AG04449 (cell line): ENCODE measurements around the gene CNTN5.

Source experiments
- CTCF ChIA-PET: fragments of 350-600 bp; formaldehyde crosslinking; extraction: SDS; loops from one replicate; lab custom pipeline; 2021; ENCODE audit warnings: antibody characterized with exemption; lab: Yijun Ruan, JAX
- POLR2A ChIA-PET: fragments of 400-600, 350-600 bp; formaldehyde crosslinking; extraction: SDS; loops from one replicate; lab custom pipeline; 2020; ENCODE audit warnings: antibody characterized with exemption, inconsistent platforms; lab: Yijun Ruan, JAX
- DNase-seq: peaks from one replicate; pipeline ENCODE4 v3.0.0-alpha.2; 2010; ENCODE audit warnings: low read depth, low spot score
- H3K4me3 ChIP-seq: 2 replicates; pipeline ENCODE4 v1.5.1; 2011; ENCODE audit warnings: low read depth, mild to moderate bottlenecking, control low read depth, low read length
- TF ChIP-seq, protein P1 (sequence below): IDR thresholded peaks from one replicate; pipeline ENCODE4 v1.5.1; 2011; ENCODE audit warnings: mild to moderate bottlenecking, moderate library complexity, low read length, control low read depth, inconsistent platforms; ENCODE audit not compliant: insufficient read depth; ENCODE audit errors: missing control alignments

Gene CNTN5

DNA sequence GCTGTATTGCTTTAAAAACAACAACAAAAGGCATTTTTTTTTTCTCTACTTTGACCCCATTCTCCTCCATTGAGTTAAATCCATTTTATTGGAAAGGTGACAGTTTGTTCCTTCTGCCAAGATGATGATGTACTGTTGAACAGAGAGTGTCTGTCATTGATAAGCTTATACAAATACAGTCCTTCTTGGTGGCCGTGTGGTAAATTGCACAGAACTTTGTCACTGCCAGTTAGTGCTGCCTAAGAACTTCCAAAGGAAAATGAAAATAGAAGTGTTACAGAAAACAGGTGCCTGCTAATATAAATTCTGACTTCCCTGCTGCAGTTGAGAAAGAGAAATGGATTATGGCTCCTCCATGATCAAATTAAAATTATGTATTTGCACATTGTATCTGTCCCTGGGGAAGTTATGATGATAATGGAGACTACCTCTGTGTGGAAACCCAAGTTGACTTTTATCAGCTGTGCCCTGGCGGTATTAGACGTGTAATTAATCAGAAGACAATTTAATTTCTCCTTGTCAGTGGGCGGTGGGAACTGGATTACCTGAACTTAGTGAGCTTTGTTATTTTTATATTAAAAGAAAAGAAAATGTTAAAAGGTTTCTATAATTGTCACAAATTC lies 546.7 kb downstream of the CNTN5 start:
- TF ChIP-seq, protein P1, sequence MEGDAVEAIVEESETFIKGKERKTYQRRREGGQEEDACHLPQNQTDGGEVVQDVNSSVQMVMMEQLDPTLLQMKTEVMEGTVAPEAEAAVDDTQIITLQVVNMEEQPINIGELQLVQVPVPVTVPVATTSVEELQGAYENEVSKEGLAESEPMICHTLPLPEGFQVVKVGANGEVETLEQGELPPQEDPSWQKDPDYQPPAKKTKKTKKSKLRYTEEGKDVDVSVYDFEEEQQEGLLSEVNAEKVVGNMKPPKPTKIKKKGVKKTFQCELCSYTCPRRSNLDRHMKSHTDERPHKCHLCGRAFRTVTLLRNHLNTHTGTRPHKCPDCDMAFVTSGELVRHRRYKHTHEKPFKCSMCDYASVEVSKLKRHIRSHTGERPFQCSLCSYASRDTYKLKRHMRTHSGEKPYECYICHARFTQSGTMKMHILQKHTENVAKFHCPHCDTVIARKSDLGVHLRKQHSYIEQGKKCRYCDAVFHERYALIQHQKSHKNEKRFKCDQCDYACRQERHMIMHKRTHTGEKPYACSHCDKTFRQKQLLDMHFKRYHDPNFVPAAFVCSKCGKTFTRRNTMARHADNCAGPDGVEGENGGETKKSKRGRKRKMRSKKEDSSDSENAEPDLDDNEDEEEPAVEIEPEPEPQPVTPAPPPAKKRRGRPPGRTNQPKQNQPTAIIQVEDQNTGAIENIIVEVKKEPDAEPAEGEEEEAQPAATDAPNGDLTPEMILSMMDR = no peak
- DNase-seq = no peak
- CTCF ChIA-PET = no interaction called here
- no peak overlapping the region for H3K4me3 ChIP-seq
- POLR2A ChIA-PET = no interaction called here

DNA sequence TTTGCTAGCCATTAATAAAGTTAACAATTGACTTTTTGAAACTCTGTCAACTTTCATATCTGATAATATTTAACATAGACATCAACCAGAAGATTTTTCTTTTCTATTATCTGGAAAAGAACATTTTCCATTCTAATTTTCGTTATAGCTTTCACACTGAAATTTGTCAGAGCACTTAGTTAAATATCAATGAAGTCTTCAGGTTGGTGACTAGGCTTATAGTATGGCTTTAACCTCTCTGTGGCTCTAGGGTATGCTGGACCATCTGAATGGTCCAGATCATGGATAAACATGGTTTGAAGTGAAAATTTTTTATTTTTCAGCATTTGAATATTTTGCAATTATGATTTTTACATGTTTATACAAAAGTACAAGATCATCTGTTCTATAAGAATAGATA lies 548.1 kb downstream of the CNTN5 start:
- TF ChIP-seq, protein P1 = no peak
- DNase-seq = no peak
- no peak overlapping the region for H3K4me3 ChIP-seq
- ChIA-PET CTCF (no interaction called here), POLR2A (no interaction called here)

DNA sequence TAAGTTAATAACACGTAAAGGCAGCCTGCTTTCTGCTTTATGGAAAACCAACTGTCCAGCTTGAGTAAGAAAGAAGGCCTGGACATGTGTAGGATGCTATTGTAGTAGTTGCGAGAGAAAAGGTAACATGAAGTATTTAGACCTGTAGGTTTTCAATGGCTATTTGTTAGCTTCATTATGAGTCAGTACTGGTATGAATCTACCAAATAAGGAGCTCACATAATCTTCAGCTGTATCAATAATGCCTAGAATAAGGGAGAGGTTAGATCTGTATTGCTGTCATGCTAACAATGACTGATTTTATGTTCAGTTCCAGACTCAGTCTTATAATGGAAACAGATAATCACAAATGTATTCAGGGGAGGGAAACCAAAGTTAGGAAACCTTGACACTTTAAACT lies 550.3 kb downstream of the CNTN5 start:
- no peak for DNase-seq
- no peak overlapping the region for H3K4me3 ChIP-seq
- TF ChIP-seq, protein P1 = no peak
- ChIA-PET CTCF (no interaction called here), POLR2A (no interaction called here)

DNA sequence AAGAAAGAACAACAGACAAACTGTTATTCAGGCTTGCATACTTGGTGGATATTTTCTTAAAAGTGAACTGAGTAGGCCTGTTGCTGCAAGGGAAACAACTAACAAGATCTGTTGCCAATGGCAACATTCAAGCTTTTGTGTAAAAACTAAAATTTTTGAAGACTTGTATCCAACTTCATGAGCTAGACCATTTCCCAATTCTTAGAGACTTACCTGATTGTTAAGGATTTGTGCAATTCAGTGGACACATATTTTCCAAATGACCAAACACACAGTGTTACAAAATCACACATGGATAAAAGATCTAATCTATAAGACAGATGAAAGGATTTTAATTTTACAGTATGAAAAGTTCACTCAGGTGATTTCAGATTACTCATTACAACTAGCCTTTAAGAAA lies 564.1 kb downstream of the CNTN5 start:
- CTCF ChIA-PET = no interaction called here
- no peak for DNase-seq
- POLR2A ChIA-PET = no interaction called here
- no peak overlapping the region for H3K4me3 ChIP-seq
- TF ChIP-seq, protein P1 = no peak

DNA sequence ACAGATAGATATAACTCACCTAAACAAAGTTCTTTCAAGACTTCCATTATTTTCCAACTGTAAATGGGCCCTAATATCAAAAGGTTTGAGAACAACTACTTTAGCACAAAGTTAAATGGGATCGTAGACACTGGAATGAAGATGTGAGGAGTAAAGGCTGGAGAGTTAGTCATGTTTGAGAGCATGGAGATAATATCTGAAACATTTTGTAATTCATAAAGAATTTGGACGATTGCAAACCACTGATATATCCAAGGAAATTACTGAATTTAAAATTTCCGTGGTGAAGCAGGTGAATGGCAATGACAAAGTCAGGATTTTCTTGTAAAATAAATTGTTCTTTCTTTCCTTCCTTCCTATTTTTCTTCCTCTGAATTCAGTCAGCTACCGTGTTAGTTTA lies 564.9 kb downstream of the CNTN5 start:
- TF ChIP-seq, protein P1 = no peak
- no peak overlapping the region for H3K4me3 ChIP-seq
- DNase-seq = no peak
- ChIA-PET CTCF (no interaction called here), POLR2A (no interaction called here)

DNA sequence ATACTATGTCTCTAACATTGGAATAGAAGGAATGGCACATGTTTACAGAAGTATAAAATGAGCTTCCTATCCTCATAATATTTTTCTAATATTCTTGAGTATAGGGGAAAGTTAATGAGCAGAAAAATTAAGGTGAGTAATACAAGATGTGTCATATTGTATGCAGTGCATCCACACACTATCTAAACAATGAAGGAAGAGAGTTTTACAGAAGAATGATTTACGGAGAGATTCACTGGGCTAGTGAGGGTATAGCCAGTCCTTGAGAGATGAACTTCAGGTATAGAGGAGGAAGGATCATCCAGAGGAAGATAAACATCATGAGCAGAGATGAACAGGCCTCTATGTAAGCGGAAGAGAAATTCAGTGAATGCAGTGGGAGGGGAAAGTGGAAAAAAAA lies 569.0 kb downstream of the CNTN5 start:
- DNase-seq = no peak
- CTCF ChIA-PET = no interaction called here
- POLR2A ChIA-PET = no interaction called here
- H3K4me3 ChIP-seq = no peak overlapping the region
- TF ChIP-seq, protein P1 = no peak
